CD4-positive, alpha-beta T cell treated with Interleukin-15 for 4 hours (primary cell): Measurements from ENCODE around the gene SMCO2.
"Not testable (repeated sequence)": the region's sequence is repeated elsewhere in the genome, so short reads cannot be mapped to it uniquely, and the experiment has no call there.

Source experiments
- DNase-seq: peaks from one replicate; pipeline ENCODE4 v3.0.0-alpha.2; 2020; ENCODE audit warnings: low spot score

The SMCO2 gene

DNA sequence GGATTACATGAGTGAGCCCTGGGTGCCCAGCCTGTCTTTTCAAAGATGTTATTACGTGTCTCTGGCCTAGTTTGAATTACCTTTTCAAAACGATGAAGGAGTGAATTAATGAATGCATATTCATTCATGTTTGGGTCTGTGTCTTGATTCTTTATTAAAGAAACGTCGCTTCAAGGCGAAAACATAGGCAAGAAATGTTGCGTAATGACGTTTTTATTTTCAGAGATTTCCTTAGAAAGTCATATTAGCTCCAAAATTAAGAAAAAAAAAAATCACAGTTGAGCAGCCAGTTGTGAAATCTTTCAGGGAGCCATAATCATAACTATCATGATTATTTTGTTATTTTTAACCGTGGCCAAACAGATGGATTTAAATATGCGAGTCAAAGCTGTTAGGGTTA lies 81.0 kb downstream of the SMCO2 start:
- DNase-seq: no peak

DNA sequence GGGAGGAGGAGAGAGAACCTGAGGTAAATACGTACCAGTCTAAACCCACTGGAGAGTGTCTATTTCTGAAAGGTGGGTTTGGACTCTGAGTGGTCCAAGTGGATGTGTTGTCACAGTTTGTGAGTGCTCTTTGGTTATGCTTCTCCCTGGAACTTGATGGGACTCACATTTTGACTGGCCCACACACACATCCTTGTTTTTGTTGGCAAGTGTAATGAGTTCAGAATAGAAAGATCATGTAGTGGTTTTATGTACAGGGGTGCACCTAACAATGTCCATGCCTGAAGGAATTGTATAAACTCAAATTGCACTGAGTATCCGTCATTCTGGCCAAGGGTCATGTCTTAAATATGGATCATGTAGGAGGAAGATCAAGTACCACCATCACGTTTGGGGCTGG lies 82.3 kb downstream of the SMCO2 start:
- no peak for DNase-seq

DNA sequence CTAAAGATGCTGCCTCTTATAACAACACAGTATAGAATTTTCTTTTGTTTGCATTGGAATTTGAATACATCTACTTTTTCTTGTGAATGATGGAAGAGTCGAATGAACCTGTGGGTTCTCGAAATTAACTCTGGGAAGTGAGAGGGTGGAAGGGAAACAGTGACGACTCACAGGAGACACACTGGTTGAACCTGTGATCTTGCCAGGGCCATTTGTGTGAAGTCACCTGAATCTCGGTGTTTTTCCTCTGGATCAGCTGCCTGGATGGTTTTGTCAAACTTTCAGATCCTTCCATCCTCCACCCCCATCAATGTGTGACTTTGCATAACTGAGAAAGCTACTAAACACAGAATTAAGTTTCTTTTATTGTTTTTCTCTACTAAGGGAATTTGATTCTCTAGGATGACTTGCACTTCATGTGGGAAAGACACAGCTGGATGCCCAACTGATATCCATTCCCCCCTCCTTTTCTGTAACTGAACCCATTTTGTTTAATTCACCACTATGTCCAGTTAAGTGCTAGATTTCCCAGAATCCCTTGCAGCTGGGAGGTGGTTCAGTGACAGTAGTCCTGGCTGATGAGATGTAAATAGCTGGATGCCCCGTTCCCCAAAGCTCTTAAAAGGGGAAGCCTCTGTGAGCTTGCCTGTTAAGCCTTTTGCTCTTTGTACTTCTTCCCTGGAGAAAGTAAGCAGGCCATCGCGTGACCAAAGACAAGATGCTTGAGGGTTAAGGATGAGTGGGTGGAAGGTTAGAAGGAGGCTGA lies 83.8 kb downstream of the SMCO2 start:
- no peak for DNase-seq

DNA sequence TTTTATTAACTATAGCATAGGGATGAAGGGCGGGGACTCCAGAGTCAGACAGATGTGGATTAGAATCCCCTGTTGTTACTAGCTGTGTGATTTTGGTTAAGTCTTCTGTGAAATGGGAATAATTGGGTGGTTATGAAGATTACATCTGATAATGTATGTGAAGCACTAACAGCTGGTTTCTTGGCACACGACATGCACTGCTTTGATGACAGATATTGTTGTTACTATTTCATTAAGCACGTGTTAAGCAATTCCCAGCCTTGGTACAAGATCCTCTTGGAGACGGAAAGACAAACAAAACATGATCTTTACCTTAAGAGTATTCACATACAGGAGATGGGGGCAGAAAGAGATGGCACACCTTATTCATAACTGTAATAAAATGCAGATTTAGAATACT lies 85.4 kb downstream of the SMCO2 start:
- DNase-seq: no peak

DNA sequence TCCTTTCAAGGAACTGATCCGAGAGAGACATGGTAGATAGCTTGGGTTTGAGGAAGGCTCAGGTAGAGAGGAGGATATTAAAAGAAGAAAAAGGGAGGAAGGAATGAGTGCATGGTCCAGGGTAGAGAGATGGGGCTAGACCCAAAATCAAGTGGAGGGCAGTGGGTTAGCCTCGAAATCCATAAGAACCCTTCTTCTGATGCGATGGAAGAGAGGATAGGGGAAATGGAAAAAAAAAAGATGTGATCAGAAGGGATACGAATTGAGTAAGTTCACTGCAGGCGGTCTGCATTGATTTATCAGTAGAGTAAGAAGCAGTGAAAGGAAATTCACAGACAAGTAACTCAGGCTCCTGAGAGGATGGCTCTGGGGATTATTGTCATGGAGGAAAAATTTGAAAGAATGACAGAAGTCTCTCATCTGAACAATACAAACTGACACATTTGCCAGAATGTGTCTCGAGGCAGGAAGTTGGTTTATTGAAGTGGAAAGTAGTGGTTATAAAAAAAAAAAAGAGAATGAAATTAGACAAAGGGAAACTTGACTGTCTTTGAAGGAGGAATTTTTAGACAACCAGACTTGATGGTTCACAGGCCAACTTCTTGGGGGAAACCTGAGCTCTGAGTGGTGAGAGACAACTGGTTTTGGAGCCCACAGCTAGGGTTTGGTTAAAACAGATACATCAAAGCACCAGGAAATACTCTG lies 87.7 kb downstream of the SMCO2 start:
- no peak for DNase-seq

DNA sequence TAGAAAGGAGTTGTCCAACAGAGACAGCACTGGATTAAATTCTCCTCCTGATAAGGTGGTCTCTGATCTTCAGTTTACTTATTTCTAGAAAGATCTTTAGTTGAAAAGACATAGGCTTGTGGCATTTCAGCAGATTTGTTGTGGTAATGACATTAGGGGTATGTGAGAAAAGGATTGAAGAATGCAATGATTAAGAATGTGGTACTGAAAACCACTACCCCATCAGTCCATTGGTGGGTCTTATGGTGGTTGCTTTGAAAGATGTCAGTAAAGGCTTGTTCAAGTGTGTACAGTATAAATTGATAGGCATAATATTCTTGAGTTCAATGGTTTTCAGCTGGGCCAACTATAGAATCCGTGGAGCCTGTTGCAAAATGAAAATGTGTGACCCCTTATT lies 88.2 kb downstream of the SMCO2 start:
- no peak for DNase-seq

DNA sequence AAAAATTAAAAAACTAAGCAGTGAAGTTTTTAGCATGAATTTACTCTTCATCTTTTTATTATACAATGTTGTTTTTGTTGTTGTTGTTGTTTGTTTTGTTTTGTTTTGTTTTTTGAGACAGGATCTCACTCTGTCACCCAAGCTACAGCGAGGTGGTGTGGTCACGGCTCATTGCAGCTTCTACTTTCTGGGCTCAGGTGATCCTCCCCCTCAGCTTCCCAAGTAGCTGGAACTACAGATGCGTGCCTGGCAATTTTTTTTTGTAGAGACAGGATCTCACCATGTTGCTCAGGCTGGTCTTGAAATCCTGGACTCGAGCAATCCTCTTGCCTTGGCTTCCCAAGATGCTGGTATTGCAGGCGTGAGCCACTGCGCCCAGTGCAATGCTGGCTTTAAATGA lies 88.8 kb downstream of the SMCO2 start:
- no peak for DNase-seq

DNA sequence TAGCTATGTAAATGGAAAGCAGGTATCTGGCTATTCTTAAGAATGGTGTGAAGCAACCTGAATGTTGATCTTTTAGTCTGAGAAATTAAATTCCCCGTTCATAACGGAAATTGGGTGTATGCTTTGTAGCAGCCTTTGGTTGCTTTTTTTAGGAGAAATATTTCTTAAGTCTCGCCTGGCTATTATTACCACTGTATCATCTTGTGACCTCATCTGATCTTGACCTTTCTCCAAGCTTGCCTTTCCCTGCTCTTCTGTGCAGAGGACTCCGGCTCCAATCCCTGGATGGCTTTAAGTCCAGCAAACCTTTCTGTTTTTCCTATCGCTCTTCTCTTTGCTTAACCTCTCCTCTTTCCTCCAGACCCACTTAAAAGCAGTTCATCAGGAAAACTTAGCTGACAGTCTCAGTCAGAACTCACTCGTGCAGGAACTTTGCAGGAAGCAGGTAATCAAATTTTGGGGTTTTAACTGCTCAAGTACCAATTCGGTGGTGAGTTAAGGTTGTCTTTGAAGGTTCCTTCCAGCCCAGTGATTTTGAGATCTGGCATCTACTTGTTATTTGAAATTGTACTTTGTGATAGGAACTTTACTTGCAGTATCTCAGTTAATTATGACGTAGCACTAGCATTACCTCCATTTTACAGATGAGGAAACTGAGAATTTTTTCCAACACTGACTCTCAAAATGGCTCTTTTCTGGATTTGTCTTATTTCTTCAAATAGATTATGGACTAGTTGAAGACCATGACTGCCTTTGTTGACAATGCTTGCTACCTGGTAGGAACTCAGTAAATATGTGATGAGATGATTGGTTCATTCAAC lies 91.5 kb downstream of the SMCO2 start:
- no peak for DNase-seq

DNA sequence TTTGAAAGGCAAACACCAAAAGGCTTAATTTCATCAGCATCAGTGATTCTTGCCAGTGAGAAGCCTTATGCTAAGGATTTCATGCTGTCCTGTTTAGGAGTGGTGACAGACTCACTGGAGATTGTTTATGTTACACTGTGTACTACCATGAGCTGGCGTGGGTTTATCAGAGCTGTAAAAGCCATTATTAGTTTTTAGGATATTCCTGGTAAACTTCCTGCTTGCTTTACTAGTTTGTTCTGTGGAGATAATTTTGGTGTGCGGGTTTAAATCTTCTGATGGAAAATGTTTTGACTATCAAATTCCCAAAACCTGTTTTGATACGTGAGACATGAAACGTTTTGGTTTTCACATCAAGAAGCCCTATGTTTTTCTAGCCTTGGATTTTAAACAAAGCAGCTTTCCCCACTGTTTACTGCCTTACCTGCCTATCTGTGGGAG lies 92.7 kb downstream of the SMCO2 start:
- DNase-seq: no peak

DNA sequence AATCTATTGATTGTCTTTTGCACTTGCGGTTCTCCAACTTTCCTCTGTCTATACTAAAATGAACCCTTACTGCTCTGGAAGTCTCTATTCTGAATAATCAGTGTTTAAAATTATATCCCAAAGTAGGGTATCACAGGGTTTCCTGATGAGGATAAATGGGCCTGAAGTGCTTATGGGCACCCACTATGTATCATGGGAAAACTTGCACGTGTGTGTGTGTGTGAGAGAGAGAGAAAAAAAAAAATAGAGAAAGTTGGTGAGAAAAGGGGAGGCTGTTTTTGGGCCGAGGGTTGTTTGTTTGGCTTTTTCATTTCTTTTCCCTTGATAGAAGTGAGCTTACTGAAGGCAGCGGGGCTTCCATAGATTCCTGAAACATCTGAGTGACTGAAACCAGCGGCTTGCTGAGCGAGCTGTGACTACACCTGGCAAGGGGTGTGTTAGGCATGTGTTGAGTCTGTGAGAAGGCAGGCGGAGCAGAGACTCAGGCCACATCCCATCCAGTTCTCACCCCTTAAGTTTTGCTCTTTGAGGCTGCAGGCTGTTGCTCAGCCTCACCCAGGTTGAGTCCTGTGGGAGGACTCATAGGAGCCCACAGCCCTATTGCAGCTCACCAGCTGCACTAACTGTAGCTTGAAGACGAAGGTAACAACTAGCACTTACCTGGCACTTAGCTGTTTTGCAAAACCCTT lies 94.6 kb downstream of the SMCO2 start:
- DNase-seq: no peak

DNA sequence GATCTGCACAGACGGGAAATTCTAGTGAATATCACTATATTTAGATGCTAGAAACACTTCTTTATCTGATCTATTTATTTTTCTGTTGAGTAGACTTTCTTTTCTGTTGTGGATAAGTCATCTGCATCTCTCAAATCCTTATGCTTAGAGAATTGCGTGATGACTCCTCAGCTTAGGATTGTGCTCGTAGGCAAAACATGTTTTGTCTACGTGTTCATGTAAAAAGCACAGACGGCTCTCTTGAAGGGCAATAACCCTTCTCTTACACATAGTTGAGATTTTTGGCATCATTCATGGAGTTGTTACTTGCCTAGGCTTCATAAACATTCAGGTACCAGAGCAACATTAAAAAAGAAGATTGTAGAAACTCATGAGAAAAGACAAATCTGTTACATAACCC lies 96.1 kb downstream of the SMCO2 start:
- DNase-seq: no peak

DNA sequence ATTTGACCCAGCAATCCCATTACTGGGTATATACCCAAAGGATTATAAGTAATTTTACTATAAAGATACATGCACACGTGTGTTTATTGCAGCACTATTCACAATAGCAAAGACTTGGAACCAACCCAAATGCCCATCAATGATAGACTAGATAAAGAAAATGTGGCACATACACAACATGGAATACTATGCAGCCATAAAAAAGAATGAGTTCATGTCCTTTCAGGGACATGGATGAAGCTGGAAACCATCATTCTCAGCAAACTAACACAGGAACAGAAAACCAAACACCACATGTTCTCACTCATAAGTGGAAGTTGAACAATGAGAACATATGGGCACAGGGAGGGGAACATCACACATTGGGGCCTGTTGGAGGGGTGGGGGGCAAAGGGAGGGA lies 98.3 kb downstream of the SMCO2 start:
- not testable (repeated sequence) for DNase-seq

DNA sequence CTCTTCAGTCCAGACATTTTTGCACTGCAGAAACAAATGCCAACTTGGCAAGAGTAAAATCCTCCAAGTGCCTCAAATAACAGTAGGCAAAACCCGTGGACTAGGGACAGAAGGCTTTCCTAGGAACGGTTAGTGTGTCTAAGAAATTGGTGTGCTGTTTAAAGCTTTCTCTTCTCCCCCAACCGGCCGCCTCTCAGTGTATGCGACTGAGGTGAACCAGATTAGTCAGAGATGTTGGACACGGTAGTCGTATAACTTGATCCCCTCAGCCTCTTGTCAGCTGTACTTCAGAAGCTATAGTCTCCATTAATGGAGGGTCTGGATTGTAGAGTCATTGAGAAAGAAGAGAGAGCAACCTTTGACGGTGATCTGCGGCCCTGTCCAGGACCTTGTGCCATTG lies 99.1 kb downstream of the SMCO2 start:
- DNase-seq: no peak

DNA sequence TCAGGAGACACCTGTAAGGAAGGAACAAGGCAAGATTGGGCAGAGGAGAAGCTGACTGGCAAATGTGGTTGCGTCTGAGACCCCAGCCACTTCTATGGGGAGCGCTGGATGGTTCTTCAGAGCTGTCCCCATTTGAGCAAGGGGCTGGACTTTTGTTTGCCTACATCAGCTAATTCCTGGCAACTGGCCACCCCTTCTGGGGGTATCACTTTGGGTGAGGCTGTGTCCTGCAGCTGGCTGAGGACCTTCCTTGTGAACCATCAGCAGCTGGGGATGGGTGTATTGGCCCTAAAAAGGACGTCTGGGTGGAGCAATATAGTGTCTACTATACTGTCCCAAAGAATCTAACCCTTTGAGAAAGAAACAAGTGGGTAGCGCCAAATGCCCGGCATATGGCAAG lies 101.1 kb downstream of the SMCO2 start:
- DNase-seq: no peak

DNA sequence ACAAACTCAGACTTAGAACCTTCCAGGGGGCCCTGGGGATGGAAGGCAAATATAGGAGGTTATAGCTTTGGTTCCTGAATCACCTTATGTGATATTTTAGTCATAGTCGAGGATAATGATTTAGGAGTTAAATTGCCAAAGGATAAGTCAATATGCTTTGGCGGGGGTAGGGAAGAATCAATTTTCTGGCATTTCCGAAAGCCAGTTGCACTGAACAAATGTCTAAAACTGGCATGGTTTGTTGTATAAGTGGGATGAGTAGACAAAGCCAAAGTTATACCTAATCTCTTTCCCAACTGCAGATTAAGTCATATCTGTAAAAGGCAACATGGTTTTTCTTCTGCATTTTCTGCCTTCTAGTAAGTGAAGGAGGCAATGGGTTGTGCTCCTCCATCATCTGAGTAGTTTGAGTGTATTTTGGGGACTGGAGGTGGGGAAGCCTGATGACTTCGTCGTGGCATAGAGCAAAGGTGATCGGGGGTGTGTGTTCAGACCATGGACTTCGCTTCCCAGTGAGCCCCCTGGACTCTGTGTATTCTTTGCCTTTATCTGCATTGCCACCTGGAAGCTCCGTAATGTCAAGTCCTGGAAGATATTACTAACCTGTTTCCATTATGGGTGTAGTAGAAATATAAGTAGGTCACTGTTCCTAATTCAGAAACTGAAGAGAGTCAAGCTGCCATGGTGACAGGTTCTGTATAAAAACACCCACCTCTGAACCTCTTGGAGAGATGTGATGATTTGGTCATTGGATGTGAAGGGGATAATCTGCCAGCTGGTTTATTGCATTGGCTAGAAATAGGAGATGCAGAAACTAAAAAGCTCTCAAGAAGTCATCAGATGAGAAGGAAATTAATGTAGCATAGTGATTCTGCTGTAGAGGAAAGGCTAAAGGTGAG lies 102.0 kb downstream of the SMCO2 start:
- DNase-seq: no peak

DNA sequence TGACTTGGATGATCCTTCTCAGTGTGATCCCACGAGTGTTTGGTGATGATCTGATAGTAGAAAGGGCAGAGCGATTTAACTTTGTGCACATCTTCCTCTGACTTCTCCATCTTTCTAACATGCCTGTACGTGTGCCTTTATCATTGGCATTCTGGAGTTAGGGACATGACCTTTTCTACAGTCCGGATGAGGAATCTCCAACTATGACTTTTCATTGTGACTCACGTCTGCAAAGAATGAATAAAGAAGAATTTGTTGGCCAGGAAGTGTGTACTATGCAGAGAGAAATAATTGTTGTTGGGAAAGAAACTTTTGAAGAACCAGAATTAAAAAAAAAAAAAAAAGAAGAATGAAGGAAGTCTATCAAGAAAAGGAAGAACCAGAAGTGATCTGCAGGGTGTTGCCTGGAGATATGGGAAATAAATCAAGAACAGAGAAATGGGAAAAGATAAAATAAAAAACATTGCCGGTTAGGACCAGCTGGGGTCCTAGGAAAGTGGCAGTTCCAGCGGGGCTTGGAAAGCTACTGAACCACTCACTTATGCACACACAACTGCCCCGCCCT lies 102.8 kb downstream of the SMCO2 start:
- no peak for DNase-seq

DNA sequence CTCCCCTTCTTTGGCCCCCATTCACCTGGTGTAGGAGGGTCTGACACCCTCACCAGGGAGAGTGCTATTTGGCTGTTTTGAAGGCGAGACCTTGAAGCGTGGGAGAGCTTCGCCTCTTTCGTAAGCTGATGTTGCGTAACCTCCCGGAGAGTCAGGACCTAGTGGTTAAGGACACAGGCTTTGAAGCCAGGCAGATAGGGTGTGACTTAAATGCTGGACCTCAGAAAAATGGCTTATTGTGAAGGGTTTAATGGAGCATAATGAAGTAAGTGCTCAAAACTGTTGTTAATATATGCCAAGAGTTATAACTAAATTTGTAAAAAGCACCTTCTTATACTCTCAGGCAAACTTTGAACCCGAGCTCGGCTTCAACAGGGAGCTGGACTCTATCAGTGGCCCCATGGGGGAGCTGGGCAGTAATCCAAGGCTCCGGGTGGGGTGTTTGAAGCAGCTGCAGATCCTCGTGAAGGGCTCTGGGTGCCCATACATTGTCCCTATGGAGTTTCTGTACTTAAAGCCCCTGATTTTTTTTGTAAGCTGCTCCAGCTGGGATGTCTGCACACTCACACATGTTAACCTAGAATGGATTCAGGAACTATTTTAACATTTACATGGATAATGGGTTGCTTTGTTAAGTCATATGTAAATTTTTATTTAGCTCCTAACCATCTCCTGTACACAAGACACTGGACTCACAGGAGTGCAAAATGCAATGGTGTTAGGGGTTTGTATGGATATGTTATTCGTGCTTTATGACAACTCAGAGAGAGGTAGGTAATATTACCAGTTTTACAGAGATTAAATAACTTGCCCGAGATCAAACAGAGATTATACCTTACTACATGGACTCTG lies 103.5 kb downstream of the SMCO2 start:
- no peak for DNase-seq

DNA sequence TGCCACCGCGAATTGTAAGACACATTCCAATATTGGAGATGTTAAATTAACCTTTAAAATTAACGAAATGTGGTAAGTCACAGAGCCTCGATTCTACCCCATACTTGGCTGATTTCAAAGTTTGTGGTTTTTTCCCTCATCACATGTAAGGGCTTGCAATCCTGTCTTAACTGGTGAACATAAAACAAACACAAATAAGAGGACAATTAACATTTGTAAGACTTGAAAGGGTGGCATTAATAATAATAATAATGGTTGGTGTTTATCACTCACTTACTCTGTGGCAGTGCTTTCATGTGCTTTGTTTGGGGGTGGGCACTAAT lies 104.1 kb downstream of the SMCO2 start:
- DNase-seq: no peak

DNA sequence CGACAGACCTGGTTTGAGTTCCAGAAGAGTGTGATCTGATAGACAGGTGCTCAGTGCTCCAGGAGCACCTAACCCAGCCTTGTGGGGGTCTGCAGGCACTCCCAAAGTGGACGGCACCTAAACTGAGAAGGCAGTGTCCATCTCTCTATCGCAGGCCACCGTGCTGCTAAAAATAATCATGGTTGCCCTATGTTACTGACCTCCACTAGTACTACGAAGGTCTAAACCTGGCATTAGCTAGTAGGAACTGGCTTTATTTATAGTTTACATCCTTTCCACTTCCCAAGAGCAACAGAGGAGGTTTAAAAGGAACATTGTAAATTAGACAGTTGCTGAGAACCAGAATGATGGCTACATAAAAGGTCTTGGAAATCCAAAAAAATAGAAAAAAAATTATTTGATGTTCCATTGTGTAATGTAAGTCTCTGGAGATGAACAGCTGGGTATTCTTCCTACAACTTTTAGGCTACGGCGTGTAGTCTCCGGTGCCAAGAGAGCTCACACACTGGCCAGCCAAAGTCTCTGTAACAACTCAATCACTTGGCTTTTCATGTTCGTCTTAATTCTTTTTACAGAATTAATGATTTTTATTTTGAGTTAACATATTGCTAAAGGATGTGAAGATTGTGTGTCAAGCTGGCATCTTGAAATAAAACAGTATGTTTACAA lies 104.8 kb downstream of the SMCO2 start:
- DNase-seq: no peak
